ENCODE results near the gene CSNK1D.
A peak's percentile ranks its signal among the peaks of the same experiment; 100 is the strongest.

Gene CSNK1D

GRCh38 chr17:82246365-82247181, 26.9 kb downstream of the CSNK1D start:
- in situ Hi-C loops (cut with HindIII; ENCODE audit: low pct_ligation_motif_present, low pct_unique_long_range_greater_than_20kb, low sequenced_read_pairs): no loop called here
- DNase-seq: peak; percentile 71

GRCh38 chr17:82246040-82246364, 27.5 kb downstream of the CSNK1D start:
- in situ Hi-C loops (cut with HindIII; ENCODE audit: low pct_ligation_motif_present, low pct_unique_long_range_greater_than_20kb, low sequenced_read_pairs): no loop called here
- DNase-seq: no peak

GRCh38 chr17:82245134-82246039, 28.1 kb downstream of the CSNK1D start:
- DNase-seq: no peak
- in situ Hi-C loops (cut with HindIII; ENCODE audit: low pct_ligation_motif_present, low pct_unique_long_range_greater_than_20kb, low sequenced_read_pairs): no loop called here

GRCh38 chr17:82244413-82245133, 28.9 kb downstream of the CSNK1D start:
- in situ Hi-C loops (cut with HindIII; ENCODE audit: low pct_ligation_motif_present, low pct_unique_long_range_greater_than_20kb, low sequenced_read_pairs): no loop called here

GRCh38 chr17:82243648-82244412, 29.7 kb downstream of the CSNK1D start:
- in situ Hi-C loops (cut with HindIII; ENCODE audit: low pct_ligation_motif_present, low pct_unique_long_range_greater_than_20kb, low sequenced_read_pairs): no loop called here
- DNase-seq: no peak

More at GRCh38 chr17:82244413-82245133, 28.9 kb downstream of the CSNK1D start:
- peak; percentile 25 for DNase-seq

- DNase-seq: no peak
- in situ Hi-C loops (cut with HindIII; ENCODE audit: low pct_ligation_motif_present, low pct_unique_long_range_greater_than_20kb, low sequenced_read_pairs): no loop called here
These were observed 30.4 kb downstream of the CSNK1D start for GRCh38 chr17:82242977-82243647.

GRCh38 chr17:82242698-82242976, 30.9 kb downstream of the CSNK1D start:
- no peak for DNase-seq
- in situ Hi-C loops (cut with HindIII; ENCODE audit: low pct_ligation_motif_present, low pct_unique_long_range_greater_than_20kb, low sequenced_read_pairs): no loop called here

- DNase-seq: no peak
- in situ Hi-C loops (cut with HindIII; ENCODE audit: low pct_ligation_motif_present, low pct_unique_long_range_greater_than_20kb, low sequenced_read_pairs): no loop called here
These were observed 31.4 kb downstream of the CSNK1D start for GRCh38 chr17:82241926-82242697.

GRCh38 chr17:82241183-82241925, 32.1 kb downstream of the CSNK1D start:
- no peak for DNase-seq
- in situ Hi-C loops (cut with HindIII; ENCODE audit: low pct_ligation_motif_present, low pct_unique_long_range_greater_than_20kb, low sequenced_read_pairs): no loop called here

GRCh38 chr17:82240506-82241182, 32.9 kb downstream of the CSNK1D start:
- in situ Hi-C loops (cut with HindIII; ENCODE audit: low pct_ligation_motif_present, low pct_unique_long_range_greater_than_20kb, low sequenced_read_pairs): no loop called here
- no peak for DNase-seq

- DNase-seq: no peak
- in situ Hi-C loops (cut with HindIII; ENCODE audit: low pct_ligation_motif_present, low pct_unique_long_range_greater_than_20kb, low sequenced_read_pairs): no loop called here
These were observed 33.5 kb downstream of the CSNK1D start for GRCh38 chr17:82239926-82240505.

- DNase-seq: no peak
- in situ Hi-C loops (cut with HindIII; ENCODE audit: low pct_ligation_motif_present, low pct_unique_long_range_greater_than_20kb, low sequenced_read_pairs): no loop called here
These were observed 34.0 kb downstream of the CSNK1D start for GRCh38 chr17:82239401-82239925.

GRCh38 chr17:82238472-82239201, 34.9 kb downstream of the CSNK1D start:
- in situ Hi-C loops (cut with HindIII; ENCODE audit: low pct_ligation_motif_present, low pct_unique_long_range_greater_than_20kb, low sequenced_read_pairs): no loop called here
- DNase-seq: no peak

- in situ Hi-C loops (cut with HindIII; ENCODE audit: low pct_ligation_motif_present, low pct_unique_long_range_greater_than_20kb, low sequenced_read_pairs): no loop called here
- DNase-seq: no peak
These were observed 35.6 kb downstream of the CSNK1D start for GRCh38 chr17:82237746-82238471.
